H1 (cell line): Measurements from ENCODE around the gene CEP89. TPM values are rescaled to one million over a fixed set of nuclear protein-coding genes. Genes with fewer than 3 reads are reported as not detected.

Experiments
- CTCF ChIA-PET: fragments of 300-600 bp; sonication (Branson Sonifier 250); formaldehyde crosslinking; loops from one replicate; lab custom pipeline; 2021; ENCODE audit not compliant: partially characterized antibody; lab: Charles Lee
- POLR2A ChIA-PET: fragments of 300-600 bp; sonication (Branson Sonifier 250); formaldehyde crosslinking; loops from one replicate; lab custom pipeline; 2021; ENCODE audit warnings: inconsistent platforms; ENCODE audit not compliant: partially characterized antibody; lab: Charles Lee
- DNase-seq, 2 experiments: peaks; one replicate each; pipeline versions ENCODE4 v3.0.0 to v3.0.0-alpha.2; 2010 to 2022; ENCODE audit warnings: low spot score in 2 of 2, low read depth in 1 of 2, mixed read lengths in 1 of 2
- FAIRE-seq: peaks from 2 replicates; lab custom pipeline; 2011; peaks lifted over from hg19 to GRCh38; lab: Jason Lieb, UNC
- H2AFZ ChIP-seq: 2 replicates; pipeline ENCODE4 v1.8.1; 2012; ENCODE audit warnings: low read length, inconsistent platforms
- H2AK5ac ChIP-seq: 2 replicates; pipeline ENCODE4 v1.6.1; 2013; ENCODE audit warnings: low read depth, low read length
- H2BK120ac ChIP-seq: replicated peaks from 2 replicates; pipeline ENCODE3; 2013; ENCODE audit warnings: low read depth, low read length, inconsistent platforms
- H2BK12ac ChIP-seq: 2 replicates; pipeline ENCODE4 v1.6.1; 2013; ENCODE audit warnings: low read depth, low read length
- H2BK15ac ChIP-seq: 2 replicates; pipeline ENCODE4 v1.6.1; 2013; ENCODE audit warnings: low read length
- H2BK20ac ChIP-seq: 2 replicates; pipeline ENCODE4 v1.6.1; 2013; ENCODE audit warnings: low read length
- H2BK5ac ChIP-seq: 2 replicates; pipeline ENCODE4 v1.6.1; 2013; ENCODE audit warnings: low read depth, low read length
- H3K14ac ChIP-seq: 2 replicates; pipeline ENCODE4 v1.6.1; 2013; ENCODE audit warnings: inconsistent platforms; ENCODE audit not compliant: insufficient read length
- H3K18ac ChIP-seq: 2 replicates; pipeline ENCODE4 v1.6.1; 2013; ENCODE audit warnings: low read length; ENCODE audit errors: extremely low read depth
- H3K23ac ChIP-seq: 2 replicates; pipeline ENCODE4 v1.6.1; 2013; ENCODE audit warnings: inconsistent platforms; ENCODE audit not compliant: insufficient read length
- H3K23me2 ChIP-seq: 2 replicates; pipeline ENCODE4 v1.6.1; 2013; ENCODE audit warnings: low read depth, low read length
- H3K27ac ChIP-seq: 2 replicates; pipeline ENCODE4 v1.6.1; 2011; ENCODE audit warnings: low read depth, low read length, inconsistent platforms
- H3K27me3 ChIP-seq, 4 experiments: replicated peaks in 1 of 4; 1 replicate in 1 of 4; 2 replicates in 3 of 4; pipeline versions ENCODE4 v1.6.1 to v1.8.1; 2011 to 2013; ENCODE audit warnings: low read length in 3 of 4, mild to moderate bottlenecking in 3 of 4, inconsistent platforms in 2 of 4, mixed read lengths in 2 of 4, moderate library complexity in 1 of 4; ENCODE audit not compliant: control insufficient read depth in 3 of 4, insufficient read depth in 3 of 4; ENCODE audit errors: extremely low read depth in 1 of 4
- H3K36me3 ChIP-seq, 4 experiments: 2 replicates each; pipeline versions ENCODE4 v1.6.1 to v1.8.1; 2011 to 2013; ENCODE audit warnings: mild to moderate bottlenecking in 4 of 4, low read length in 3 of 4, moderate library complexity in 2 of 4, control low read depth in 1 of 4, inconsistent platforms in 1 of 4; ENCODE audit not compliant: insufficient read depth in 4 of 4, control insufficient read depth in 2 of 4
- H3K4ac ChIP-seq: replicated peaks from 2 replicates; pipeline ENCODE3; 2013; ENCODE audit warnings: low read length, low read depth, mixed read lengths, inconsistent platforms; ENCODE audit not compliant: insufficient read length
- H3K4me1 ChIP-seq, 4 experiments: replicated peaks in 1 of 4; 1 replicate in 1 of 4; 2 replicates in 3 of 4; pipeline versions ENCODE4 v1.6.1 to v1.8.1; 2011 to 2013; ENCODE audit warnings: low read length in 3 of 4, inconsistent platforms in 2 of 4, mixed read lengths in 1 of 4; ENCODE audit not compliant: insufficient read depth in 4 of 4, control insufficient read depth in 3 of 4
- H3K4me2 ChIP-seq, 2 experiments: 2 replicates each; pipeline versions ENCODE4 v1.6.1 to v1.8.1; 2011 to 2013; ENCODE audit warnings: low read depth in 2 of 2, low read length in 2 of 2, control low read depth in 1 of 2, inconsistent platforms in 1 of 2, mild to moderate bottlenecking in 1 of 2; ENCODE audit not compliant: insufficient read depth in 1 of 2
- H3K4me3 ChIP-seq, 4 experiments: fragments of 200-600, 300-600 bp in 1 of 4; sonication (generic), shearing (Covaris generic), sonication (Bioruptor Twin) in 1 of 4; 2 replicates each; pipeline versions ENCODE4 v1.5.1 to v1.8.1; 2011 to 2016; ENCODE audit warnings: low read length in 4 of 4, low read depth in 3 of 4, control low read depth in 2 of 4, inconsistent platforms in 2 of 4, mild to moderate bottlenecking in 2 of 4, mixed read lengths in 1 of 4, moderate library complexity in 1 of 4; ENCODE audit not compliant: insufficient read depth in 2 of 4; ENCODE audit errors: extremely low read depth in 1 of 4
- H3K56ac ChIP-seq: replicated peaks from 2 replicates; pipeline ENCODE3; 2013; ENCODE audit warnings: low read depth, mild to moderate bottlenecking, mixed read lengths, low read length, inconsistent platforms; ENCODE audit not compliant: insufficient read length
- H3K79me1 ChIP-seq: 2 replicates; pipeline ENCODE4 v1.6.1; 2013; ENCODE audit warnings: low read depth, low read length, control low read depth
- H3K79me2 ChIP-seq, 2 experiments: 2 replicates each; pipeline versions ENCODE4 v1.6.1 to v1.8.1; 2012 to 2013; ENCODE audit warnings: low read length in 2 of 2, mild to moderate bottlenecking in 2 of 2, inconsistent platforms in 1 of 2; ENCODE audit not compliant: insufficient read depth in 2 of 2, control insufficient read depth in 1 of 2
- H3K9ac ChIP-seq, 4 experiments: replicated peaks in 1 of 4; 1 replicate in 1 of 4; 2 replicates in 3 of 4; pipeline versions ENCODE4 v1.6.1 to v1.8.1; 2011 to 2013; ENCODE audit warnings: low read depth in 3 of 4, low read length in 3 of 4, control low read depth in 2 of 4, mild to moderate bottlenecking in 2 of 4, moderate library complexity in 2 of 4, inconsistent platforms in 1 of 4; ENCODE audit errors: extremely low read depth in 1 of 4
- H3K9me3 ChIP-seq, 2 experiments: 2 replicates each; pipeline versions ENCODE4 v1.6.1 to v1.8.1; 2012 to 2013; ENCODE audit warnings: mild to moderate bottlenecking in 2 of 2, moderate library complexity in 2 of 2, control low read depth in 1 of 2, inconsistent platforms in 1 of 2, low read depth in 1 of 2, low read length in 1 of 2, mixed read lengths in 1 of 2; ENCODE audit not compliant: insufficient read depth in 2 of 2
- H4K20me1 ChIP-seq, 2 experiments: replicated peaks in 1 of 2; 2 replicates each; pipeline versions ENCODE3 to v1.8.1; 2011 to 2013; ENCODE audit warnings: inconsistent platforms in 2 of 2, low read length in 2 of 2, mild to moderate bottlenecking in 1 of 2; ENCODE audit not compliant: insufficient read depth in 2 of 2, control insufficient read depth in 1 of 2
- H4K5ac ChIP-seq: 2 replicates; pipeline ENCODE4 v1.6.1; 2013; ENCODE audit warnings: low read length, low read depth, mixed read lengths, inconsistent platforms; ENCODE audit not compliant: insufficient read length
- H4K8ac ChIP-seq: 2 replicates; pipeline ENCODE4 v1.8.0; 2013; ENCODE audit warnings: mild to moderate bottlenecking, moderate library complexity, low read length, inconsistent platforms; ENCODE audit not compliant: insufficient read depth; ENCODE audit errors: extremely low read depth
- H4K91ac ChIP-seq: replicated peaks from 2 replicates; pipeline ENCODE3; 2013; ENCODE audit warnings: low read length, mixed read lengths, inconsistent platforms; ENCODE audit not compliant: insufficient read length
- BACH1 ChIP-seq: IDR thresholded peaks from 2 replicates; pipeline ENCODE4 v1.6.1; 2012; ENCODE audit warnings: low read length, improper control_type of control experiment
- BCL11A ChIP-seq, 2 experiments: IDR thresholded peaks; one replicate each; pipeline ENCODE4 v1.6.1; 2011; ENCODE audit warnings: low read depth in 2 of 2, low read length in 2 of 2, mild to moderate bottlenecking in 2 of 2
- CBX5 ChIP-seq: fragments of 300-800, 300-1000 bp; sonication (generic); IDR thresholded peaks from 2 replicates; pipeline ENCODE4 v1.7.1; 2016; ENCODE audit warnings: antibody characterized with exemption, low read length, low read depth
- CBX8 ChIP-seq: fragments of 300-800, 300-1000 bp; sonication (generic); IDR thresholded peaks from 2 replicates; pipeline ENCODE4 v1.7.1; 2016; ENCODE audit warnings: low read depth, low read length, borderline replicate concordance
- GABPA ChIP-seq: IDR thresholded peaks from 2 replicates; pipeline ENCODE4 v1.6.1; 2011; ENCODE audit warnings: mild to moderate bottlenecking, low read length, moderate library complexity, borderline replicate concordance; ENCODE audit not compliant: insufficient read depth
- GTF2F1 ChIP-seq: IDR thresholded peaks from 2 replicates; pipeline ENCODE4 v1.6.1; 2012; ENCODE audit warnings: low read depth, low read length, improper control_type of control experiment, borderline replicate concordance
- KDM4A ChIP-seq: IDR thresholded peaks from one replicate; pipeline ENCODE4 v1.7.1; 2012; ENCODE audit warnings: low read depth, mild to moderate bottlenecking, moderate library complexity, low read length, inconsistent platforms; ENCODE audit not compliant: severe bottlenecking
- NRF1 ChIP-seq: IDR thresholded peaks from 2 replicates; pipeline ENCODE4 v1.6.1; 2011; ENCODE audit warnings: mild to moderate bottlenecking, low read depth, low read length, improper control_type of control experiment
- POLR2A ChIP-seq, 2 experiments: IDR thresholded peaks; 1 replicate in 1 of 2; 2 replicates in 1 of 2; pipeline ENCODE4 v1.6.1; 2011; ENCODE audit warnings: low read depth in 2 of 2, low read length in 2 of 2, mild to moderate bottlenecking in 2 of 2; ENCODE audit errors: control extremely low read depth in 1 of 2
- RAD21 ChIP-seq, 2 experiments: IDR thresholded peaks in 1 of 2; conservative IDR thresholded peaks in 1 of 2; 2 replicates each; pipeline ENCODE4 v1.6.1; 2011; ENCODE audit warnings: low read depth in 2 of 2, low read length in 2 of 2, improper control_type of control experiment in 1 of 2, inconsistent platforms in 1 of 2, mild to moderate bottlenecking in 1 of 2, moderate library complexity in 1 of 2
- SIX5 ChIP-seq: IDR thresholded peaks from 2 replicates; pipeline ENCODE4 v1.6.1; 2011; ENCODE audit warnings: mild to moderate bottlenecking, low read depth, low read length
- SUZ12 ChIP-seq: fragments of 200-600 bp; sonication (generic); IDR thresholded peaks from 2 replicates; pipeline ENCODE4 v1.6.1; 2012; ENCODE audit warnings: mild to moderate bottlenecking, inconsistent platforms, low read length, moderate library complexity, mixed read lengths
- ZNF274 ChIP-seq: IDR thresholded peaks from 2 replicates; pipeline ENCODE4 v1.7.0; 2012; ENCODE audit warnings: low read length, borderline replicate concordance; ENCODE audit errors: extremely low read depth
- WGBS, 2 experiments: shearing (Covaris generic) in 1 of 2; methylation state at CpG; one replicate each; pipeline versions ENCODE4 v1.1.6 to v1.1.7; 2013 to 2015; ENCODE audit warnings: low lambda C conversion rate in 2 of 2, mixed read lengths in 2 of 2, inconsistent platforms in 1 of 2, low coverage in 1 of 2, missing lambda C conversion rate in 1 of 2; ENCODE audit not compliant: insufficient replicate concordance in 2 of 2, insufficient coverage in 1 of 2, insufficient read length in 1 of 2; ENCODE audit errors: extremely low coverage in 1 of 2, missing lambda C conversion rate in 1 of 2; 5-methylcytosine and 5-hydroxymethylcytosine counted together
- polyA plus RNA-seq, 7 experiments: library from polyadenylated mRNA; depleted of rRNA in 3 of 7; stranded (reverse) in 5 of 7; unstranded in 2 of 7; fragments of >200 nt in 5 of 7; fragments of 200-250 nt in 2 of 7; gene quantifications; 1 replicate in 5 of 7; 2 replicates in 1 of 7; 4 replicates in 1 of 7; pipeline versions ENCODE4 v1.2.1 to v1.2.3, GENCODE V29; 2011 to 2013; ENCODE audit warnings: missing spikeins in 2 of 7, mixed read lengths in 2 of 7
- total RNA-seq: library from RNA; stranded (reverse); fragmentation: NEBNext Ultra II Directional; extraction: Animal tissue kit (Norgen Biotek cat#: 25700); gene quantifications from 2 replicates; pipeline ENCODE4 v1.2.1, GENCODE V29; 2021
- TF ChIP-seq, protein P1 (sequence below): IDR thresholded peaks from 2 replicates; pipeline ENCODE4 v1.6.1; 2012; ENCODE audit warnings: inconsistent platforms

CEP89 gene
- total and polyA plus RNA-seq, 2 of the 8 experiments (the other 6 are each of a cell fraction or from before 2014, with no cell fraction given): 23.0 to 23.6 TPM

DNA sequence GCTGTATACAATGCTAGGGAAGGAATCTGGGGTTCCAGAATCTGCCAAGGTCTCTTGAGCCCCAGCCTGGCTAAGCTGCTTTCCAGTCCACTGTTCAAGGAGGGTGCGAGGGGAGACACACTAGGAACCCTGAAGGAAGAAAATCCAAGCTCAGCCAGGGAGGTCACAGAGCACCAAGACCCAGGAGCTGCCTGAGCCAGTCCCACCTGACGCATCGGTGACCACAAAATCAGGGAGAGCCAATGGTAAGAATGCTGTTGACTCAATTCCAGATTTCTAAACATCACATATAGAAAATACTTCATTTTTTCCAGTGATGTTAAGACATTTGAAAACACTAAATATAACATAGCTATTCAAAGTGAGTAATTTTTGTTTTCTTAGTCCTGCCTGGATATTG lies 50.1 kb downstream of the CEP89 start:
- Histone ChIP-seq H3K27me3 (no peaks in the 10 kb centered on the region), H2BK12ac (no peak overlapping the region), H2AK5ac (no peak overlapping the region), H2BK120ac (no peak overlapping the region), H3K79me2 (no peaks in the 10 kb centered on the region), H3K56ac (no peak overlapping the region), H3K4ac (no peak overlapping the region), H4K5ac (no peak overlapping the region), H2BK5ac (no peak overlapping the region), H4K91ac (no peak overlapping the region), H2BK20ac (no peak overlapping the region), H3K23ac (no peak overlapping the region), H4K20me1 (no peaks in the 10 kb centered on the region), H3K14ac (no peak overlapping the region), H4K8ac (no peak overlapping the region), H3K27ac (no peak overlapping the region), H2BK15ac (no peak overlapping the region), H3K9ac (no peak overlapping the region), H2AFZ (no peak overlapping the region), H3K9me3 (no peaks in the 10 kb centered on the region), H3K79me1 (no peaks in the 10 kb centered on the region), H3K23me2 (no peaks in the 10 kb centered on the region), H3K4me1 (peaks cover 0 to 10% (median 6%) of the 10 kb centered on the region in 4 experiments; a peak in 4 of 7 replicates), H3K36me3 (peaks cover 0 to 7% (median 0%) of the 10 kb centered on the region in 4 experiments; a peak in 2 of 8 replicates), H3K4me3 (no peak overlapping the region), H3K4me2 (no peak overlapping the region), H3K18ac (no peak overlapping the region)
- ChIA-PET CTCF (interaction anchor here (1.2 kb wide), 1 partner anchor 223 kb away, joined by 4 read pairs; no protein-coding TSS in a partner anchor), POLR2A (no interaction called here)
- FAIRE-seq: no peak
- DNase-seq: no peak
- 86% methylated on average over 3 of the region's 3 CpGs; no CpG with 5 or more reads in 1 of the 2 experiments for WGBS, 2 experiments
- TF ChIP-seq SUZ12 (no peak), NRF1 (no peak), SIX5 (no peak), BACH1 (no peak), RAD21 (IDR thresholded peaks at IDR 0.05 in 1 of 2, conservative IDR thresholded peaks at IDR 0.05 in 1 of 2; ENCODE audit: low read depth in 2 of 2, low read length in 2 of 2) (no peak), ZNF274 (no peak), KDM4A (no peak), CBX8 (no peak), GTF2F1 (no peak), CBX5 (no peak), GABPA (no peak), BCL11A (IDR thresholded peaks at IDR 0.05; ENCODE audit: low read depth in 2 of 2, low read length in 2 of 2) (no peak), POLR2A (IDR thresholded peaks at IDR 0.05; ENCODE audit: control extremely low read depth in 1 of 2, low read depth in 2 of 2, low read length in 2 of 2) (no peak)
- TF ChIP-seq, protein P1, sequence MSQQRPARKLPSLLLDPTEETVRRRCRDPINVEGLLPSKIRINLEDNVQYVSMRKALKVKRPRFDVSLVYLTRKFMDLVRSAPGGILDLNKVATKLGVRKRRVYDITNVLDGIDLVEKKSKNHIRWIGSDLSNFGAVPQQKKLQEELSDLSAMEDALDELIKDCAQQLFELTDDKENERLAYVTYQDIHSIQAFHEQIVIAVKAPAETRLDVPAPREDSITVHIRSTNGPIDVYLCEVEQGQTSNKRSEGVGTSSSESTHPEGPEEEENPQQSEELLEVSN: no peak
